ENCODE data around the gene ZNF155.
A peak's percentile ranks its signal among the peaks of the same experiment; 100 is the strongest.
"Not testable (repeated sequence)": the region's sequence is repeated elsewhere in the genome, so short reads cannot be mapped to it uniquely, and the experiment has no call there.

ZNF155 gene

DNA sequence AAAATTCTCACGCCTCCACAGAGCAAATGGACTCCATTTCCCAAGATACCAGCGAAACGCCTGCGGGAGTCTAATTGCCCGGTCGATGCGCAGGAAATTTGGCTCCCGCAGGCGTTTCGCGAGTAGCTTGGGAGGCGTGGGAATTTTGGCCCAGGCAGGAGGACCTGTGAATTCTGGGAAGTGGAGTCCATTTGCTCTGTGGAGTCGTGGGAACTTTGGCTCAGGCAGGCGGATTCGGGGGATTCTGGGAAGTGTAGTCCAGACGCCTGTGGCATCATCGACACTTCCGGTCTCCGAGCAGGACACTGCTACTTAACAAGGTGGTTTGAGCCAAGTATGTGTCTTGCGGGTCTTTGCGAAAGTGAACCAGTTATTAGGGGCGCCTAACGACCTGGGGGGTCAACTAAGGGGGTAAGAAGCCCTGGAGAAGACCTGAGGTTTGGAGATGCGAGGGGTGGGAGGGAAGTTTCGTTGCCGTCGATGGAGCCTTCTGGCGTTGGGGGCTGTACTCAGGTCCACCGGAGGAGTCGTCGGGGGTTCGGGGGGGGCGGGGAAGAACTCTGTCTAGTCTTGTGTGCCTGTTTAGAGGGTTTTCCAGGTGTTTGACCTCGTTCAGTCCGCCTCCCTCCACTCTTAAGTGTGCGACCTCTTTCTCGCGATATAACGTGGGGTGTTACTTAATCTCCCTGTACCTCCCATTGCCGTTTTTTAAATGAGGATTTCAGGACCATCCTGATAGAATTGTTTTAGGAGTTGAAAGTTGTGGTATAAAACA lies at the start of gene ZNF155:
Gene ZNF155 (plus strand): TSS at position 277 of the 775 bp plus-strand sequence. CDS start 4,356 bp downstream, outside the sequence.
- DNase-seq (ENCODE audit: low read depth, low spot score), result peak; percentile 47

DNA sequence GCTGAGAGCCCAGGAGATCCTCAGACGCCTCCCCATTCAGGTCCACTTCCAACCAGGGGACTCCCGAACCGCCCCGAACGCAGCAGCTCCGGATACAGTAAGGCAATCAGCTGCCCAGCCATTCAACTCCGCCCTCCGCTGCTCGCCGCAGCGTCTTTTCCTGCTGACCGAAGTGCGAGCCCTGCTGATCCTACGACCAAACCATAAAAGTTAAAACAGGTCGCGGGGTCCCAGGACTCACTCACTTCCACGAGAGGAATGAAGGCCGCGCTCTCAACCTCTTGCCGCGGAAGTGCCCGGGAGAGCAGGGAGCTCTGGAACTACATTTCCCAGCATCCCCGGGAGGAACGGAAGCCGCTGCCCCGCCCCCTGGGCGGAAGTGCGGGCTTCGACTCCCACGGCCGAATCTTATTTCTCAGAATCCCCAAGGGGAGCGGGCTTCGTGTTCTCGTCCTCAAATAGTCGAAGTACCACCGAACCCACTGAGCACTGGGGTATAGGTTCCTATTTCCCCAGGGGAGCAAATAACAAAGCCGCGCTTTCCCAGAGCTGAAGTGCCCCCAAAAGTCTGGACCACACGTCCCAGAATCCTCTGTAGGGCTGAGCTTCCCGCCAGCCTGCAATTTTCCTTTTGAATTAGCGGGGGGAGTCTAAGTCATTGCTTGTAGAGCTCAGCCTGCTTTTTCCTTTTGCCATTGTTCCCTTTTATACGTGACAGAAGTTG lies 48.8 kb upstream of the ZNF155 start, which contains the start of gene ZNF45:
Gene ZNF45 (minus strand): TSS at position 298 of the 724 bp plus-strand sequence. CDS start 13,097 bp downstream, outside the sequence.
- DNase-seq (ENCODE audit: low read depth, low spot score), result peak; percentile 83

DNA sequence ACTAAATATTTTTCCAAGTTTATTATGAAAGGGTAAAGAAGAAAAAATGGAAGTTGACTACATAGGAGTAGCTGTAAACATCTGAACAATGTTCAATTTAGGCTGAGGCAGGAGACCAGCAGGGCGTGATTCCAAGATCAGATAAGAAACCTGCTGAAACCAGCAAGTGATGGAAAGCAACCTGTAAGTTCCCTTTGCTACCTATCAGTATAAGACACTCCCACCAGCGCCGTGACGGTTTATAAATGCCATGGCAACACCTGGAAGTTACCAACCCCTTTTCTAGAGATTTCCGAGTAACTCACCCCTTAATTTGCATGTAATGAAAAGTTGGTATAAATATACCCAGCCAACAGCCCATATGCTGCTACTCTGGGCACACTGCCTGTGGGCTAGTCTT lies 47.8 kb upstream of the ZNF155 start:
- DNase-seq (ENCODE audit: low read depth, low spot score), result no peak

DNA sequence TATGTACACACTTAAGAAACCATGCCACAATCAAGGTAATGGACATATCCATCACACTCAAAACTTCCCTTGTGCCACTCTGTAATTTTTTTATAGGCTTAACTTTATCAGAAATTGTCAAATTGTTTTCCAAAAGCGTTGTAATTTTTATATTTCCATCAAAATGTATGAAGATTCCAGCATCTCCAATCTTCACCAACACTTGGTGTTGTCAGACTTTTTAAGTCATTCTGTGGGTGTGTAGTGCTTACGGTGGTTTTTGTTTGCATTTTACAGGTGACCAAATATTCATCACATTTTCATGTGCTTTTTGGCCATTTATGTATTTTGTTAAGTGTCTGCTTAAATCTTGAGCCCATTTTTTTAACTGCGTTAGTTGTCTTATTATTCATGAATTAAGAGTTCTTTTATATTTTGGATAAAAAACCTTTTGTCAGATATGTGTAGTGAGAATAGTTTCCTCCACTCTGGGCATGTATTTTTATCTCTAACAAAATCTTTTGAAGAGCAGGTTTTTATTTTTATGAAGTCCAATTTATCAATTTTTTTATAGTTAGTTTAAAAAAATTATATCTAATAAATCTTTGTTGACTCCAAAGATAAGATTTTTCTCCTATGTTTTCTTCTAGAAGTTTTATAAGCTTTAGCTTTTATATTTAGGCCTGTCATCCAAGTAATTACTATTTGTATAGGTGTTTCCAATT lies 44.3 kb upstream of the ZNF155 start:
- DNase-seq (ENCODE audit: low read depth, low spot score), result no peak

DNA sequence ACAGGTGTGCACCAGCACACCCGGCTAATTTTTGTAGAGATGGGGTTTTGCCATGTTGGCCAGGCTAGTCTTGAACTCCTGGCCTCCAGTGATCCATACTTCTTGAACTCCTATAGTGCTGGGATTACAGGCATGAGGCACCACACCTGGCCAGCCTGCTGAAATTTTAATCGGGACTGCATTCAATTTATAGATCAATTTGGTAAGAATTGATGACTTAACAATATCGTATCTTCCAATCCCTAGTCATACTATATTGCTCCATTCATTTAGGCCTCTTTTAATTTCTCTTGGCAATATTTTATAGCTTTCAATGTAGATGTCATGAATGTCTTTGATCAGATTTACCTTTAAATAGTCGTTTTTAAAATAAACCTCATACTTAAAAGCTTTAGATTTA lies 43.3 kb upstream of the ZNF155 start:
- no peak for DNase-seq (ENCODE audit: low read depth, low spot score)

DNA sequence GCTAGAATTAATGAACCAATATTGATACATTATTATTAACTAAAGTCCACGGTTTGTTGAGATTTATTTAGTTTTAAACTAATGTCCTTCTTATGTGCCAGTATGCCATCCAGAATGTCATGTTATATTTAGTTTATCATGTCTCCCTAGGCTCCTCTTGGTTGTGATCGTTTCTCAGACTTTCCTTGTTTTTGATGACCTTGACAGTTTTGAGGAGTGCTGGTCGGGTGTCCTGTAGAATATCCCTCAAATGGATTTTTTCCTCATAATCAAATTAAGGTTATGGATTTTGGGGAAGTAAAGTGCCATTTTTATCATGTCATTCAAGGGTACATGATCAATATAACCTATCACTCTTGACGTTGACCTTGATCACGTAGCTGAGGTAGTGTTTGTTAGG lies 42.8 kb upstream of the ZNF155 start:
- no peak for DNase-seq (ENCODE audit: low read depth, low spot score)

DNA sequence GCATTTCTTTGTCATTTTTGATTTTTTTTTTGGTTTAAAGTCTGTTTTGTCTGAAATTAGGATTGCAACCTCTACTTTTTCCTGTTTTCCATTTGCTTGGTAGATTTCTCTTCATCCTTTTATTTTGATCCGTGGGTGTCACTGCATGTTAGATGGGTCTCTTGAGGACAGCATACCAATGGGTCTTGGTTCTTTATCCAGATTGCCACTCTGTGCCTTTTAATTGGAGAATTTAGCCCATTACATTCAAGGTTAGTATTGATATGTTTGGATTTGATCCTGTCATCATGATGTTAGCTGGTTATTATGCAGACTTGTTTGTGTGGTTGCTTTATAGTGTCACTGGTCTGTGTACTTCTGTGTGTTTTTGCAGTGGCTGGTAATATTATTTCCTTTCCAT lies 36.6 kb upstream of the ZNF155 start:
- DNase-seq (ENCODE audit: low read depth, low spot score), result not testable (repeated sequence)

DNA sequence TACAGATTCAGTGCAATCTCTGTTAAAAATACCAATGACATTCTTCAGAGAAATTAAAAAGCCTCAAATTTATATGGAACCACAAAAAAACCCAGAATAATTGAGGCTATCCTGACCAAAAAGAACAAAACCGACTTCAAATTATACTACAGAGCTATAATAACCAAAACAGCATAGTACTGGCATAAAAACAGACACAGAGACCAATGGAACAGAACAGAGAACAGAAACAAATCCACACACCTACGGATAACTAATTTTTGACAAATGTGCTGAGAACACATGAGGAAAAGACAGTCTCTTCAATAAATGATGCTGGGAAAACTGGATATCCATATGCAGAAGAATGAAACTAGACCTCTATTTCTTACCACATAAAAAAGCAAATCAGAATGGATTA lies 34.2 kb upstream of the ZNF155 start:
- DNase-seq (ENCODE audit: low read depth, low spot score), result not testable (repeated sequence)

DNA sequence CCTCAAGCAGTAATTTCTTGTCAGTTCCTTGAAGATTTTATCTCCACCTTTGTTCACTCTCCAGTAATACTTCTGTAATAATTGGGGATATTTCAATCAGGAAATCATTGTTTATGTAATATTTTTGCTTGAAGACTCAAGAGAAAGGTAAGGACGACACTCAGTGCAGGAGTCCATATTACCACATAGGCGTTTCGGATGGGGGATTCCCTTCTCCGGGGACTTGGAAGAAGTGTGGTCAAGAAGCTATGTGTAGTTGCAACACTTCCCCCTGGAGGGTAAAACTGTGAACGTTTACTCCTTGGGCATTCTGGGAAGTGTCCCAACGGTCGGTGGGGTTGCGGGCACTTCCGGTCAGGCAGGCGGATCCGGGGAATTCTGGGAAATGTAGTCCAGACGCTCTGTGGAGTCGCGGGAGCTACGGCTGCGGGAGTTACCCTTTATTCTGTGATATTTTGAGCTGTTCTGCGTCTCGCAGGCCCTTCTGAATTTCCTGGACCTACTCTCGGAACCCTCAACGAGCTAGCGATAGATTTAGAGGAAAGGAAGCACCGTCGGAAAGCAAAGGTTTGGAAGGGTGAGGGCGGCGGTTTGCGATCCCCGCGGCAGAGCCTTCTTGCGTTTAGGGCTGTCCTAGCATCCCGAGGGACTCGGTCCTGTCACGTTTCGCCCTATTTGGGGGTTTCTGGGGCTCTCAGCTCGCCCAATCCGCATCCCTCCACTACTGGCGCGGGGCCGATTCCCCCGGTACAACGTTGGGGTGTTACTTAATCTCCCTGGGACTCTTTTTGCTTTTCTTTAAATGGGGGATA lies 32.9 kb upstream of the ZNF155 start, which contains the start of gene ZNF221:
Gene ZNF221 (plus strand): TSS at position 395 of the 812 bp plus-strand sequence. CDS start 11,499 bp downstream, outside the sequence.
- peak; percentile 12 for DNase-seq (ENCODE audit: low read depth, low spot score)

DNA sequence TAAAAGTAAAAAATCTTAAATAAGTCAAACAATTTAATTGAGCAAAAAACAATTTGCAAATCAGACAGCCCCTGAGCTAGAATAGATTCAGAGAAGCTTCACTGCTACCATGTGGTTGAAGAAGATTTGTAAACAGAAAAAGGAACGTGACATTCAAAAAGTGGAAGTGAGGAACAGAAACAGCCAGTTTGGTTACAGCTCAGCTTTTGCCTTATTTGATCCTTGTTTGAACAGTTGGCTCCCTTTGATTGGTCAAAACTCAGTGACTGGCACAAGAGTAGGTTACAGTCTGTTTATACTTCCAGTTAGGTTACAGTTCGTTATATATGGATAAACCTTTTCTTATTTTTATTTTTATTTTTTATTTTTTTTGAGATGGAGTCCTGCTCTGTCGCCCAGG lies 27.2 kb upstream of the ZNF155 start:
- DNase-seq (ENCODE audit: low read depth, low spot score), result no peak

DNA sequence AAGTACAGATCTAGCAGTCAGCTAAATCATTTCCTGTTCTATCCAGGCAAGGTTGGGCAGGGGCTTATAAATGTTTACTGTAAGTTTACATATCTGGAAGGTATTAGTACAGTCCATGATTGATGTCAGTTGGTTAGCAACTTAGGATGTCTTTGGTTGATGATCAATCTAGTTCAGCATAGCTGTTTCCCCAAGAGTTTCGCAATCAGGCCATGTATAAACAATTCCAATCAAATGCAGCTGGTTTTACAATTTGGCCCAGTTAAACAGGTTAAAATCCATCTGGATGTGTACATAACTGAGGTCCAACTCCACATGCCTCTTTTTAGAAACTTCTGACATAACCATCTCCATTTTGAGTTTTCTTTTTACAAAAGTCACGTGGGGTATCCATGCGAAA lies 26.1 kb upstream of the ZNF155 start:
- no peak for DNase-seq (ENCODE audit: low read depth, low spot score)

DNA sequence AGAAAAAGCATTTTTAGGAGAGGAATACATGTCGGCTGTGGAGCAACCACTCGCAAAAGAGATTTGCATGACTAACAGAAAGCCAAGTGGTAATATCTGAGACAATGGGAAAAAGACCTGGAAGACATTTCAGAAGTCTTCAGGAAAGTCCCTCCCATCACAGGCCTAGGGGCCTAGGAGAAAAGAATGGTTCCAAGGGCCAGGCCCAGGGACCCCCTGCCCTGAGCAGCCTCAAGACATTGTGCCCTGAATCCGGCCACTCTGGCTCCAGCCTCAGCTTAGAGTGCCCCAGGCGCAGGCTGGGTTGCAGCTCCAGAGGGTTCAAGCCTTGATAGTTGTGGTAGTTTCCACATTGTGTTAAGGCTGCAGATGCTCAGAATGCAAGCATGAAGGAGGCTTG lies 23.6 kb upstream of the ZNF155 start:
- no peak for DNase-seq (ENCODE audit: low read depth, low spot score)

DNA sequence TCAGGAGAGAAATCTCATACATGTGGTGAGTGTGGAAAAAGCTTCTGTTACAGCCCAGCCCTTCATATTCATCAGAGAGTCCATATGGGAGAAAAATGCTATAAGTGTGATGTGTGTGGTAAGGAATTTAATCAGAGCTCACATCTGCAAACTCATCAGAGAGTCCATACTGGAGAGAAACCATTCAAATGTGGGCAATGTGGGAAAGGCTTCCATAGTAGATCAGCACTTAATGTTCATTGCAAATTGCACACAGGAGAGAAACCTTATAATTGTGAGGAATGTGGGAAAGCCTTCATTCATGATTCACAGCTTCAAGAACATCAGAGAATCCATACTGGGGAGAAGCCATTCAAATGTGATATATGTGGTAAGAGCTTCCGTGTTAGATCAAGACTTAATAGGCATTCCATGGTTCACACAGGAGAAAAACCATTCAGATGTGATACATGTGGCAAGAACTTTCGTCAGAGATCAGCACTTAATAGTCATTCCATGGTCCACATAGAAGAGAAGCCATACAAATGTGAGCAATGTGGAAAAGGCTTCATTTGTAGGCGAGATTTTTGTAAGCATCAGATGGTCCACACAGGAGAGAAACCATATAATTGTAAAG lies 17.8 kb upstream of the ZNF155 start:
- no peak for DNase-seq (ENCODE audit: low read depth, low spot score)

DNA sequence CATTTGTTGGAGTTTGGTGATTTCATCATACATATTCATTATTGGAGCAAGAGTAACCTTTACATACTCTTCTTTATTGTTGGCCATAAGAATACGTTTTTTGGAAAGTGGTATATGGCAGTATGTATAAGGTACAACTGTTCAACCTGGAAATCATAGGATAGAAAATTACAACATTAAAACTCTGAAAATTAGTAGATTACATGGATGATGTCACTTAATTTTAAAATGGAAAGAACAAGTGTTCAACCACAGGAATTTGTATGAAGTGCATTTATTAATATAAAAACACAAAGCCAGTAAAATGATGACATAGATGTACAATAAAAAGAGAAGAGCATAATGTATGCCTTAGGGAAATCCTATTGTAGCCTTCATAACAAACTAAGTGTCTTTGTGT lies 7.3 kb upstream of the ZNF155 start:
- no peak for DNase-seq (ENCODE audit: low read depth, low spot score)

DNA sequence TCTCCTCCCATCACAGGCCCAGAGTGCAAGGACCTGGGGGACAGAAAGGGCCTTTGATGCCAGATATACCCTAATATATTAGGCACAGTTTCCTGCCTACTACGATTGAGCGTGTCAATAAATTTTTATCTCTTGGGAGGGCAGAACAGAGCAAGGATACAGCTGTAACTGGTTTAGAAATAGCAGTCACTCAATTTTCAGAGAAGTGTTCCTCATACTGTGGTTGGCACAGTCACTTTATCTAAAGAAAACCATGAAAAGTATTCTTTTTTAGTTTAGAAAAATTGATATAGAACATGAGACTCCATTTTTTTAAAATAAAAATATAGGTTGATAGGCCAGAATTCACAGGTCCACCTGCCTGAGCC lies 460 bp upstream of the ZNF155 start:
- DNase-seq (ENCODE audit: low read depth, low spot score), result no peak

DNA sequence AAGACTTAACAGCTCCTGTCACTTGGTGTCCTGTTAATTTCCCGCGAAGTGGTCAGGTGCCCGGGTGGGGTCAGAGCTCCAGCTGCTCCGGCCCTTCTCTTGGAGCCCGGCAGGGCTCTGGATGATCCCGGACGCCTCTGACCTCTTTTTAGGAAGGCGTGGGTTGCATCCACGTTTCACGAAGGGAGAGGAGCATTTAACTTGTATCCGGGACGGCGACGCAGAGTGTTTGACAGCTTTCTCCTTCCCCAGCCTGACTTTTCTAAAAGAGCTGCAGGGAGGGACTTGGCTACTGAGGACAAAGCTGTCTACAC lies 656 bp downstream of the ZNF155 start:
- DNase-seq (ENCODE audit: low read depth, low spot score), result no peak

DNA sequence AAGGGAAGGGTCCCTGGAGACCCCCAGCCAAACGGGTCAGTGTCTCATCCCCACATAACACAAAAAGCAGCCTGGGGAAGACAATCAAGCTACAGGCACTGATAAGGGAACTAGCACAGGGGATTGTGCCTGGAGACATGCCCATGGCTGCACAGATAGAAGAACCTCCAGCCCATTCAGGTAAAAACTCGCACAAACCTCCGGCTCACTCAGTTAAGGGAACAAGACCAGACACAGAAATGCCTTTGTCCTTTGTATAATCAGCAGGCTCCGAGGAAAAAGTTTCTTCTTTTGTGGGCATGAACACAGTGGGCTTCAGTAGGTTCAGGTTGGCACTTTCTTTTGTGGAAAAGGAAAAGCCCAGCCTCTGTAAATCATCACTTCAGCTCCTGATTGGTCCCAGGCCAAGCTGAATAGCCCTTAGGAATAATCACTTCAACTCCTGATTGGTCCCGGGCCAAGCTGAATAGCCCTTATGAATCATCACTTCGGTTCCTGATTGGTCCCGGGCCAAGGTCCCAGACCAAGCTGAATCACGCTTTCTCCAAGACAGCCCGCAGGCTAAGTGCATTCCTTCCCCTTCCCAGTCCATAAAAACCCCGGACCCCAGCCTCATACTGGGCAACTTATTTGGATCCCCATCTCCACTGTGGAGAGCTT lies 13.8 kb downstream of the ZNF155 start:
- no peak for DNase-seq (ENCODE audit: low read depth, low spot score)

DNA sequence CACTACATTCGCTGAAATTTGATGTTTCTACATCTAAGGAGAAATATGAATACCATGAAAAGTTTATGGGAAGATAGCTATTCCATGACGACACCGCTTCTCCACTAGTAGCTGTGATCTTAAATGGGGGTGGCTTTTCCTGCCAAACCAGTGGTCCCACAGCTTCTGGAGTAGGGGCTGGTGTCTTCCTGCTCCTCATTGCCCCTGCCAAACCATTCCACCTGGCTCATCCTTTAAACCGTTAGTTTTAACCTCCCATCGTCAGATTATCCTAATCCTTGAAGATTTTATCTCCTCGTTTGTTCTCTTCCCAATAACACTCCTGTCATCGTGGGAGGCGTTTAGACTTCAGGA lies 18.2 kb downstream of the ZNF155 start:
- no peak for DNase-seq (ENCODE audit: low read depth, low spot score)

DNA sequence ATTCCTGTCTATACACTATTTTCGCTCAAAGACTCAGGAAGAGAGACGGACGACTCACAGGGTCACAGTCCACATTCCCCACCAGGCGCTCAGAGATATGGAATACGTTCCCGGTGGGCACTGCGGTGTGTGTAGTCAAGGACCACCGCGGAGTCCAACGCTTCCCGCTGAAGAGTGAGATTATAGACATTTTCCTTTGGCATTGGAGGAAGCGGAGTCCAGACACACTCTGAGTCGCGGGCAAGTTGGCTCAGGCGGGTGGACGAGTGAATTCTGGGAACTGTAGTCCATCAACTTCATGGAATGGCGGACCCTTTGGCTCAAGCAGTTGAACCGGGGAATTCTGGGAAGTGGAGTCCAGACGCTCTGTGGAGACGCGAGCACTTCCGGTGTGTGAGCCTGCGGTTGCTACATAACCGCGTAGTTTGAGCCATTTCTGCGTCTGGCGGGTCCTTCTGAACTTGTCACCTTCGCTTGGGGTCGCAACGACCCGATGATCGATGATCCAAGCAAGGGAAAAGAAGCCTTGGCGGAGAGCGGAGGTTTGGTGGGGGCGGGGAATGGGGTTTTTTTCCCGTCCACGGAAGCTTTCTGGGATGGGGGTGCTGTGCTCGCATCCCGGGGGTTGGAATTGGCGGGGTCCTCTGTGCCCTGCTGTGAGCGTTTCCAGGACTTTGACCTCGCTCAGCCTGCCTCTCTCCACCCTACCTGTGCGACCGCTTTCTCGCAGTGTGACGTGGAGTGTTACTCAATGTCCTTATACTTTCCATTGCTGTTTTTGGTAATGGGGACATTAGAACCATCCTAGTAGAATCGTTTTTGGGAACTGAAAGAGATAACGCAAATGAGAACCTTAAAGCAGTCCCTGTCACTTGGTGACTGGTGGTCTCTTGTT lies 18.8 kb downstream of the ZNF155 start, which contains the start of gene ZNF230:
Gene ZNF230 (plus strand): TSS at position 392 of the 895 bp plus-strand sequence. CDS start 4,122 bp downstream, outside the sequence.
- DNase-seq (ENCODE audit: low read depth, low spot score), result peak; percentile 74
